ENCODE results near the gene TMEM120B.
A peak's percentile ranks its signal among the peaks of the same experiment; 100 is the strongest.

TMEM120B gene

GRCh38 chr12:121797937-121798786 lies 85.6 kb downstream of the TMEM120B start:
- Mint-ChIP-seq H3K4me3 (peak overlapping the region; percentile 84), H3K27ac (peak overlapping the region; percentile 94), H3K4me1 (peaks cover 42% of the 10 kb centered on the region), H3K9me3 (no peaks in the 10 kb centered on the region), H3K27me3 (no peaks in the 10 kb centered on the region), H3K36me3 (no peaks in the 10 kb centered on the region)

GRCh38 chr12:121798787-121799155 lies 86.2 kb downstream of the TMEM120B start:
- H3K27me3 Mint-ChIP-seq, result no peaks in the 10 kb centered on the region
- peak overlapping the region; percentile 84 for H3K4me3 Mint-ChIP-seq
- H3K27ac Mint-ChIP-seq, result peak overlapping the region; percentile 94
- no peaks in the 10 kb centered on the region for H3K9me3 Mint-ChIP-seq
- H3K4me1 Mint-ChIP-seq, result peaks cover 42% of the 10 kb centered on the region
- no peaks in the 10 kb centered on the region for H3K36me3 Mint-ChIP-seq

- Mint-ChIP-seq H3K9me3 (no peaks in the 10 kb centered on the region), H3K4me1 (peaks cover 40% of the 10 kb centered on the region), H3K4me3 (peak overlapping the region; percentile 84), H3K27me3 (no peaks in the 10 kb centered on the region), H3K27ac (peak overlapping the region; percentile 96), H3K36me3 (no peaks in the 10 kb centered on the region)
These were observed 86.7 kb downstream of the TMEM120B start for GRCh38 chr12:121799156-121799841.

GRCh38 chr12:121799842-121800693 lies 87.5 kb downstream of the TMEM120B start:
- no peaks in the 10 kb centered on the region for H3K27me3 Mint-ChIP-seq
- peaks cover 32% of the 10 kb centered on the region for H3K4me1 Mint-ChIP-seq
- no peaks in the 10 kb centered on the region for H3K36me3 Mint-ChIP-seq
- H3K9me3 Mint-ChIP-seq, result no peaks in the 10 kb centered on the region
- H3K27ac Mint-ChIP-seq, result peak overlapping the region; percentile 96
- peak overlapping the region; percentile 84 for H3K4me3 Mint-ChIP-seq

- no peaks in the 10 kb centered on the region for H3K27me3 Mint-ChIP-seq
- no peaks in the 10 kb centered on the region for H3K9me3 Mint-ChIP-seq
- H3K4me1 Mint-ChIP-seq, result peaks cover 31% of the 10 kb centered on the region
- no peaks in the 10 kb centered on the region for H3K36me3 Mint-ChIP-seq
- peak overlapping the region; percentile 93 for H3K4me3 Mint-ChIP-seq
- peak overlapping the region; percentile 99 for H3K27ac Mint-ChIP-seq
These were observed 88.4 kb downstream of the TMEM120B start for GRCh38 chr12:121800694-121801594.

GRCh38 chr12:121801595-121802484 lies 89.3 kb downstream of the TMEM120B start:
- Mint-ChIP-seq H3K27ac (peak overlapping the region; percentile 99), H3K9me3 (no peaks in the 10 kb centered on the region), H3K4me1 (peaks cover 38% of the 10 kb centered on the region), H3K27me3 (no peaks in the 10 kb centered on the region), H3K36me3 (peaks cover 2% of the 10 kb centered on the region), H3K4me3 (peak overlapping the region; percentile 93)

GRCh38 chr12:121802485-121802842 lies 89.9 kb downstream of the TMEM120B start:
- Mint-ChIP-seq H3K27me3 (no peaks in the 10 kb centered on the region), H3K4me1 (peaks cover 42% of the 10 kb centered on the region), H3K9me3 (no peaks in the 10 kb centered on the region), H3K27ac (peak overlapping the region; percentile 99), H3K4me3 (peak overlapping the region; percentile 93), H3K36me3 (peaks cover 2% of the 10 kb centered on the region)

GRCh38 chr12:121802843-121803698 lies 90.5 kb downstream of the TMEM120B start:
- peak overlapping the region; percentile 99 for H3K27ac Mint-ChIP-seq
- H3K9me3 Mint-ChIP-seq, result no peaks in the 10 kb centered on the region
- peaks cover 2% of the 10 kb centered on the region for H3K36me3 Mint-ChIP-seq
- H3K27me3 Mint-ChIP-seq, result no peaks in the 10 kb centered on the region
- peak overlapping the region; percentile 93 for H3K4me3 Mint-ChIP-seq
- H3K4me1 Mint-ChIP-seq, result peaks cover 42% of the 10 kb centered on the region

GRCh38 chr12:121803861-121804416 lies 91.4 kb downstream of the TMEM120B start, which contains the start of gene SETD1B:
TSS of gene SETD1B (plus strand) at chr12:121804009. CDS start at chr12:121804738, 729 bp downstream.
- no peaks in the 10 kb centered on the region for H3K9me3 Mint-ChIP-seq
- H3K36me3 Mint-ChIP-seq, result peaks cover 5% of the 10 kb centered on the region
- H3K4me3 Mint-ChIP-seq, result peak within 1 kb of the TSS; percentile 96
- no peaks in the 10 kb centered on the region for H3K27me3 Mint-ChIP-seq
- H3K4me1 Mint-ChIP-seq, result peaks cover 40% of the 10 kb centered on the region
- H3K27ac Mint-ChIP-seq, result peak within 1 kb of the TSS; percentile 99

GRCh38 chr12:121804417-121805111 lies 92.0 kb downstream of the TMEM120B start:
- H3K36me3 Mint-ChIP-seq, result peaks cover 7% of the 10 kb centered on the region
- H3K4me3 Mint-ChIP-seq, result peak overlapping the region; percentile 96
- no peaks in the 10 kb centered on the region for H3K9me3 Mint-ChIP-seq
- no peaks in the 10 kb centered on the region for H3K27me3 Mint-ChIP-seq
- H3K4me1 Mint-ChIP-seq, result peaks cover 38% of the 10 kb centered on the region
- peak overlapping the region; percentile 98 for H3K27ac Mint-ChIP-seq

- H3K4me1 Mint-ChIP-seq, result peaks cover 40% of the 10 kb centered on the region
- H3K9me3 Mint-ChIP-seq, result no peaks in the 10 kb centered on the region
- peak overlapping the region; percentile 92 for H3K27ac Mint-ChIP-seq
- peaks cover 7% of the 10 kb centered on the region for H3K36me3 Mint-ChIP-seq
- H3K4me3 Mint-ChIP-seq, result peak overlapping the region; percentile 96
- no peaks in the 10 kb centered on the region for H3K27me3 Mint-ChIP-seq
These were observed 92.8 kb downstream of the TMEM120B start for GRCh38 chr12:121805171-121806008.
